H1 (cell line): Measurements from ENCODE around the gene MUC22. TPM values are rescaled to one million over a fixed set of nuclear protein-coding genes. Genes with fewer than 3 reads are reported as not detected.

Experiments
- CTCF ChIA-PET: fragments of 300-600 bp; sonication (Branson Sonifier 250); formaldehyde crosslinking; loops from one replicate; lab custom pipeline; 2021; ENCODE audit not compliant: partially characterized antibody; lab: Charles Lee
- POLR2A ChIA-PET: fragments of 300-600 bp; sonication (Branson Sonifier 250); formaldehyde crosslinking; loops from one replicate; lab custom pipeline; 2021; ENCODE audit warnings: inconsistent platforms; ENCODE audit not compliant: partially characterized antibody; lab: Charles Lee
- DNase-seq, 2 experiments: peaks; one replicate each; pipeline versions ENCODE4 v3.0.0 to v3.0.0-alpha.2; 2010 to 2022; ENCODE audit warnings: low spot score in 2 of 2, low read depth in 1 of 2, mixed read lengths in 1 of 2
- FAIRE-seq: peaks from 2 replicates; lab custom pipeline; 2011; peaks lifted over from hg19 to GRCh38; lab: Jason Lieb, UNC
- H2AFZ ChIP-seq: 2 replicates; pipeline ENCODE4 v1.8.1; 2012; ENCODE audit warnings: low read length, inconsistent platforms
- H2AK5ac ChIP-seq: 2 replicates; pipeline ENCODE4 v1.6.1; 2013; ENCODE audit warnings: low read depth, low read length
- H2BK120ac ChIP-seq: replicated peaks from 2 replicates; pipeline ENCODE3; 2013; ENCODE audit warnings: low read depth, low read length, inconsistent platforms
- H2BK12ac ChIP-seq: 2 replicates; pipeline ENCODE4 v1.6.1; 2013; ENCODE audit warnings: low read depth, low read length
- H2BK15ac ChIP-seq: 2 replicates; pipeline ENCODE4 v1.6.1; 2013; ENCODE audit warnings: low read length
- H2BK20ac ChIP-seq: 2 replicates; pipeline ENCODE4 v1.6.1; 2013; ENCODE audit warnings: low read length
- H2BK5ac ChIP-seq: 2 replicates; pipeline ENCODE4 v1.6.1; 2013; ENCODE audit warnings: low read depth, low read length
- H3K14ac ChIP-seq: 2 replicates; pipeline ENCODE4 v1.6.1; 2013; ENCODE audit warnings: inconsistent platforms; ENCODE audit not compliant: insufficient read length
- H3K18ac ChIP-seq: 2 replicates; pipeline ENCODE4 v1.6.1; 2013; ENCODE audit warnings: low read length; ENCODE audit errors: extremely low read depth
- H3K23ac ChIP-seq: 2 replicates; pipeline ENCODE4 v1.6.1; 2013; ENCODE audit warnings: inconsistent platforms; ENCODE audit not compliant: insufficient read length
- H3K23me2 ChIP-seq: 2 replicates; pipeline ENCODE4 v1.6.1; 2013; ENCODE audit warnings: low read depth, low read length
- H3K27ac ChIP-seq: 2 replicates; pipeline ENCODE4 v1.6.1; 2011; ENCODE audit warnings: low read depth, low read length, inconsistent platforms
- H3K27me3 ChIP-seq, 4 experiments: replicated peaks in 1 of 4; 1 replicate in 1 of 4; 2 replicates in 3 of 4; pipeline versions ENCODE4 v1.6.1 to v1.8.1; 2011 to 2013; ENCODE audit warnings: low read length in 3 of 4, mild to moderate bottlenecking in 3 of 4, inconsistent platforms in 2 of 4, mixed read lengths in 2 of 4, moderate library complexity in 1 of 4; ENCODE audit not compliant: control insufficient read depth in 3 of 4, insufficient read depth in 3 of 4; ENCODE audit errors: extremely low read depth in 1 of 4
- H3K36me3 ChIP-seq, 4 experiments: 2 replicates each; pipeline versions ENCODE4 v1.6.1 to v1.8.1; 2011 to 2013; ENCODE audit warnings: mild to moderate bottlenecking in 4 of 4, low read length in 3 of 4, moderate library complexity in 2 of 4, control low read depth in 1 of 4, inconsistent platforms in 1 of 4; ENCODE audit not compliant: insufficient read depth in 4 of 4, control insufficient read depth in 2 of 4
- H3K4ac ChIP-seq: replicated peaks from 2 replicates; pipeline ENCODE3; 2013; ENCODE audit warnings: low read length, low read depth, mixed read lengths, inconsistent platforms; ENCODE audit not compliant: insufficient read length
- H3K4me1 ChIP-seq, 4 experiments: replicated peaks in 1 of 4; 1 replicate in 1 of 4; 2 replicates in 3 of 4; pipeline versions ENCODE4 v1.6.1 to v1.8.1; 2011 to 2013; ENCODE audit warnings: low read length in 3 of 4, inconsistent platforms in 2 of 4, mixed read lengths in 1 of 4; ENCODE audit not compliant: insufficient read depth in 4 of 4, control insufficient read depth in 3 of 4
- H3K4me2 ChIP-seq, 2 experiments: 2 replicates each; pipeline versions ENCODE4 v1.6.1 to v1.8.1; 2011 to 2013; ENCODE audit warnings: low read depth in 2 of 2, low read length in 2 of 2, control low read depth in 1 of 2, inconsistent platforms in 1 of 2, mild to moderate bottlenecking in 1 of 2; ENCODE audit not compliant: insufficient read depth in 1 of 2
- H3K4me3 ChIP-seq, 4 experiments: fragments of 200-600, 300-600 bp in 1 of 4; sonication (generic), shearing (Covaris generic), sonication (Bioruptor Twin) in 1 of 4; 2 replicates each; pipeline versions ENCODE4 v1.5.1 to v1.8.1; 2011 to 2016; ENCODE audit warnings: low read length in 4 of 4, low read depth in 3 of 4, control low read depth in 2 of 4, inconsistent platforms in 2 of 4, mild to moderate bottlenecking in 2 of 4, mixed read lengths in 1 of 4, moderate library complexity in 1 of 4; ENCODE audit not compliant: insufficient read depth in 2 of 4; ENCODE audit errors: extremely low read depth in 1 of 4
- H3K56ac ChIP-seq: replicated peaks from 2 replicates; pipeline ENCODE3; 2013; ENCODE audit warnings: low read depth, mild to moderate bottlenecking, mixed read lengths, low read length, inconsistent platforms; ENCODE audit not compliant: insufficient read length
- H3K79me1 ChIP-seq: 2 replicates; pipeline ENCODE4 v1.6.1; 2013; ENCODE audit warnings: low read depth, low read length, control low read depth
- H3K79me2 ChIP-seq, 2 experiments: 2 replicates each; pipeline versions ENCODE4 v1.6.1 to v1.8.1; 2012 to 2013; ENCODE audit warnings: low read length in 2 of 2, mild to moderate bottlenecking in 2 of 2, inconsistent platforms in 1 of 2; ENCODE audit not compliant: insufficient read depth in 2 of 2, control insufficient read depth in 1 of 2
- H3K9ac ChIP-seq, 4 experiments: replicated peaks in 1 of 4; 1 replicate in 1 of 4; 2 replicates in 3 of 4; pipeline versions ENCODE4 v1.6.1 to v1.8.1; 2011 to 2013; ENCODE audit warnings: low read depth in 3 of 4, low read length in 3 of 4, control low read depth in 2 of 4, mild to moderate bottlenecking in 2 of 4, moderate library complexity in 2 of 4, inconsistent platforms in 1 of 4; ENCODE audit errors: extremely low read depth in 1 of 4
- H3K9me3 ChIP-seq, 2 experiments: 2 replicates each; pipeline versions ENCODE4 v1.6.1 to v1.8.1; 2012 to 2013; ENCODE audit warnings: mild to moderate bottlenecking in 2 of 2, moderate library complexity in 2 of 2, control low read depth in 1 of 2, inconsistent platforms in 1 of 2, low read depth in 1 of 2, low read length in 1 of 2, mixed read lengths in 1 of 2; ENCODE audit not compliant: insufficient read depth in 2 of 2
- H4K20me1 ChIP-seq, 2 experiments: replicated peaks in 1 of 2; 2 replicates each; pipeline versions ENCODE3 to v1.8.1; 2011 to 2013; ENCODE audit warnings: inconsistent platforms in 2 of 2, low read length in 2 of 2, mild to moderate bottlenecking in 1 of 2; ENCODE audit not compliant: insufficient read depth in 2 of 2, control insufficient read depth in 1 of 2
- H4K5ac ChIP-seq: 2 replicates; pipeline ENCODE4 v1.6.1; 2013; ENCODE audit warnings: low read length, low read depth, mixed read lengths, inconsistent platforms; ENCODE audit not compliant: insufficient read length
- H4K8ac ChIP-seq: 2 replicates; pipeline ENCODE4 v1.8.0; 2013; ENCODE audit warnings: mild to moderate bottlenecking, moderate library complexity, low read length, inconsistent platforms; ENCODE audit not compliant: insufficient read depth; ENCODE audit errors: extremely low read depth
- H4K91ac ChIP-seq: replicated peaks from 2 replicates; pipeline ENCODE3; 2013; ENCODE audit warnings: low read length, mixed read lengths, inconsistent platforms; ENCODE audit not compliant: insufficient read length
- BACH1 ChIP-seq: IDR thresholded peaks from 2 replicates; pipeline ENCODE4 v1.6.1; 2012; ENCODE audit warnings: low read length, improper control_type of control experiment
- EP300 ChIP-seq, 2 experiments: IDR thresholded peaks; 1 replicate in 1 of 2; 2 replicates in 1 of 2; pipeline ENCODE4 v1.6.1; 2011 to 2012; ENCODE audit warnings: low read depth in 2 of 2, low read length in 2 of 2, mild to moderate bottlenecking in 2 of 2, borderline replicate concordance in 1 of 2, inconsistent platforms in 1 of 2, moderate library complexity in 1 of 2
- GABPA ChIP-seq: IDR thresholded peaks from 2 replicates; pipeline ENCODE4 v1.6.1; 2011; ENCODE audit warnings: mild to moderate bottlenecking, low read length, moderate library complexity, borderline replicate concordance; ENCODE audit not compliant: insufficient read depth
- RXRA ChIP-seq: IDR thresholded peaks from 2 replicates; pipeline ENCODE4 v1.6.1; 2011; ENCODE audit warnings: low read depth, mild to moderate bottlenecking, low read length, moderate library complexity; ENCODE audit not compliant: insufficient read depth
- TAF7 ChIP-seq: optimal IDR thresholded peaks from 2 replicates; pipeline ENCODE3; 2011; ENCODE audit warnings: low read depth, mild to moderate bottlenecking, inconsistent platforms, low read length, moderate library complexity, borderline replicate concordance
- TCF12 ChIP-seq: IDR thresholded peaks from 2 replicates; pipeline ENCODE4 v1.6.1; 2011; ENCODE audit warnings: low read depth, mild to moderate bottlenecking, low read length
- WGBS, 2 experiments: shearing (Covaris generic) in 1 of 2; methylation state at CpG; one replicate each; pipeline versions ENCODE4 v1.1.6 to v1.1.7; 2013 to 2015; ENCODE audit warnings: low lambda C conversion rate in 2 of 2, mixed read lengths in 2 of 2, inconsistent platforms in 1 of 2, low coverage in 1 of 2, missing lambda C conversion rate in 1 of 2; ENCODE audit not compliant: insufficient replicate concordance in 2 of 2, insufficient coverage in 1 of 2, insufficient read length in 1 of 2; ENCODE audit errors: extremely low coverage in 1 of 2, missing lambda C conversion rate in 1 of 2; 5-methylcytosine and 5-hydroxymethylcytosine counted together
- polyA plus RNA-seq, 7 experiments: library from polyadenylated mRNA; depleted of rRNA in 3 of 7; stranded (reverse) in 5 of 7; unstranded in 2 of 7; fragments of >200 nt in 5 of 7; fragments of 200-250 nt in 2 of 7; gene quantifications; 1 replicate in 5 of 7; 2 replicates in 1 of 7; 4 replicates in 1 of 7; pipeline versions ENCODE4 v1.2.1 to v1.2.3, GENCODE V29; 2011 to 2013; ENCODE audit warnings: missing spikeins in 2 of 7, mixed read lengths in 2 of 7
- total RNA-seq: library from RNA; stranded (reverse); fragmentation: NEBNext Ultra II Directional; extraction: Animal tissue kit (Norgen Biotek cat#: 25700); gene quantifications from 2 replicates; pipeline ENCODE4 v1.2.1, GENCODE V29; 2021

Gene MUC22
- total and polyA plus RNA-seq, 2 of the 8 experiments (the other 6 are each of a cell fraction or from before 2014, with no cell fraction given): 0.02 TPM; not detected in 1

- ChIA-PET CTCF (interaction anchor here (1.0 to 1.5 kb wide), 5 partner anchors 9 to 80 kb away, joined by 3 to 6 read pairs (median 5); no protein-coding TSS in a partner anchor), POLR2A (interaction anchor here (0.5 kb wide), 1 partner anchor 14 kb away, joined by 3 read pairs; no protein-coding TSS in a partner anchor)
- Histone ChIP-seq H4K5ac (no peak overlapping the region), H3K18ac (no peak overlapping the region), H3K36me3 (no peaks in the 10 kb centered on the region), H3K27me3 (no peaks in the 10 kb centered on the region), H3K79me2 (no peaks in the 10 kb centered on the region), H3K27ac (no peak overlapping the region), H3K9me3 (peaks cover 0 to 2% of the 10 kb centered on the region in 2 experiments; a peak in 1 of 4 replicates), H2AK5ac (no peak overlapping the region), H4K8ac (no peak overlapping the region), H3K14ac (no peak overlapping the region), H2BK120ac (no peak overlapping the region), H3K56ac (no peak overlapping the region), H4K91ac (no peak overlapping the region), H3K79me1 (no peaks in the 10 kb centered on the region), H3K4ac (no peak overlapping the region), H3K9ac (no peak overlapping the region), H3K23me2 (no peaks in the 10 kb centered on the region), H2BK20ac (no peak overlapping the region), H3K4me1 (peaks cover 0 to 2% (median 0%) of the 10 kb centered on the region in 4 experiments; a peak in 2 of 7 replicates), H2BK15ac (no peak overlapping the region; the same call in 1 of the 2 replicates), H2BK5ac (no peak overlapping the region), H3K4me2 (peak overlapping the region in 1 of 2 experiments; percentile 18; a peak in 1 of 4 replicates), H2BK12ac (no peak overlapping the region), H2AFZ (0 out of 2 replicates have a peak overlapping the region, but pooled peaks have one; percentile 25), H3K23ac (no peak overlapping the region), H4K20me1 (no peaks in the 10 kb centered on the region), H3K4me3 (no peak overlapping the region)
- FAIRE-seq (no peak), DNase-seq (no peak)
- WGBS, 2 experiments: 80% methylated on average over 8 of the region's 8 CpGs; no CpG with 5 or more reads in 1 of the 2 experiments
- no peak for TF ChIP-seq BACH1
- TF ChIP-seq GABPA: no peak
- TF ChIP-seq TAF7: no peak
- TF ChIP-seq RXRA: no peak
- peak; percentile 70; the same call in 1 of the 2 replicates for TF ChIP-seq TCF12
- TF ChIP-seq EP300 (IDR thresholded peaks at IDR 0.05; ENCODE audit: borderline replicate concordance in 1 of 2, low read depth in 2 of 2, low read length in 2 of 2): peak in 1 of 2 experiments; percentile 41; a peak in 1 of 3 replicates
These were observed 19.7 kb upstream of the MUC22 start for GRCh38 chr6:30990422-30991086.
